ENCODE measurements around the gene RCOR2.

- TF ChIP-seq EZH2 (IDR thresholded peaks at IDR 0.05), result no peak
- TF ChIP-seq CTCF (IDR thresholded peaks at IDR 0.05), result no peak
- no peak for TF ChIP-seq EZH2phosphoT487 (IDR thresholded peaks at IDR 0.05)
Observed at GRCh38 chr11:63931876-63932275, 14.9 kb upstream of the RCOR2 start.

Measured in neural progenitor cell (in vitro differentiated cells).